GM18498 (cell line): ENCODE results near the gene CSNK2A1.
"Not testable (repeated sequence)": the region's sequence is repeated elsewhere in the genome, so short reads cannot be mapped to it uniquely, and the experiment has no call there.

Source experiments
- ATAC-seq: cut with Tn5 transposase; IDR thresholded peaks from one replicate; pipeline ENCODE4 v1.9.1; 2021; ENCODE audit warnings: mild to moderate bottlenecking, moderate library complexity; ENCODE audit not compliant: unreplicated experiment

CSNK2A1 gene

GRCh38 chr20:496126-496696 is 47.4 kb downstream of the CSNK2A1 start:
- no peak for ATAC-seq

- ATAC-seq = no peak
Measured at GRCh38 chr20:492159-492558, 51.4 kb downstream of the CSNK2A1 start.

- no peak for ATAC-seq
Measured at GRCh38 chr20:487655-488054, 55.9 kb downstream of the CSNK2A1 start.

GRCh38 chr20:483815-484644 is 59.6 kb downstream of the CSNK2A1 start:
- no peak for ATAC-seq

- no peak for ATAC-seq
Measured at GRCh38 chr20:481167-481566, 62.4 kb downstream of the CSNK2A1 start.

- no peak for ATAC-seq
Measured at GRCh38 chr20:480044-480443, 63.5 kb downstream of the CSNK2A1 start.

GRCh38 chr20:479487-479886 is 64.1 kb downstream of the CSNK2A1 start:
- no peak for ATAC-seq

GRCh38 chr20:478949-479429 is 64.6 kb downstream of the CSNK2A1 start:
- no peak for ATAC-seq

- ATAC-seq = no peak
Measured at GRCh38 chr20:478010-478948, 65.3 kb downstream of the CSNK2A1 start.

- not testable (repeated sequence) for ATAC-seq
Measured at GRCh38 chr20:476561-477249, 66.9 kb downstream of the CSNK2A1 start.

- ATAC-seq = no peak
Measured at GRCh38 chr20:475463-476357, 67.9 kb downstream of the CSNK2A1 start.

- ATAC-seq = no peak
Measured at GRCh38 chr20:474581-474980, 69.0 kb downstream of the CSNK2A1 start.

- ATAC-seq = no peak
Measured at GRCh38 chr20:472889-473292, 70.7 kb downstream of the CSNK2A1 start.

- ATAC-seq = no peak
Measured at GRCh38 chr20:472137-472846, 71.3 kb downstream of the CSNK2A1 start.

- no peak for ATAC-seq
Measured at GRCh38 chr20:469746-470490, 73.7 kb downstream of the CSNK2A1 start.

GRCh38 chr20:467755-468154 is 75.8 kb downstream of the CSNK2A1 start:
- no peak for ATAC-seq

- peak; percentile 92 for ATAC-seq
Measured at GRCh38 chr20:462199-462991, 81.2 kb downstream of the CSNK2A1 start, which contains the start of gene TBC1D20. TBC1D20 (minus strand) TSS chr20:462533; CDS start chr20:462405, 128 bp downstream.
